OCI-LY3 (cell line): ENCODE data around the gene FRMD6.

Experiments used
- H2AFZ ChIP-seq: fragments of 200-600, 300-600 bp; shearing (Covaris generic); 2 replicates; pipeline ENCODE4 v1.6.0; 2014; ENCODE audit warnings: antibody characterized with exemption, low read depth, low read length
- H3K27ac ChIP-seq: fragments of 200-600, 300-600 bp; sonication (generic); 2 replicates; pipeline ENCODE4 v1.5.1; 2014; ENCODE audit warnings: mild to moderate bottlenecking, low read length, moderate library complexity, mixed read lengths
- H3K27me3 ChIP-seq: fragments of 200-600, 300-600 bp; sonication (generic); 2 replicates; pipeline ENCODE4 v1.6.1; 2014; ENCODE audit warnings: low read depth, low read length, mixed read lengths
- H3K36me3 ChIP-seq: fragments of 200-600, 300-600 bp; sonication (generic); replicated peaks from 2 replicates; pipeline ENCODE3; 2014; ENCODE audit warnings: low read depth, low read length, mixed read lengths
- H3K4me1 ChIP-seq: fragments of 300-600, 200-600 bp; sonication (generic); 2 replicates; pipeline ENCODE4 v1.6.1; 2014; ENCODE audit warnings: low read length, mixed read lengths
- H3K4me2 ChIP-seq: fragments of 200-600, 300-600 bp; sonication (generic); 2 replicates; pipeline ENCODE4 v1.6.1; 2014; ENCODE audit warnings: low read length, mixed read lengths
- H3K4me3 ChIP-seq: fragments of 300-600, 200-600 bp; sonication (generic); 2 replicates; pipeline ENCODE4 v1.5.1; 2014; ENCODE audit warnings: antibody characterized with exemption, mild to moderate bottlenecking, low read length, moderate library complexity
- H3K79me2 ChIP-seq: fragments of 300-600, 200-600 bp; shearing (Covaris generic); 2 replicates; pipeline ENCODE4 v1.6.1; 2014; ENCODE audit warnings: mild to moderate bottlenecking, low read length, mixed read lengths
- H3K9ac ChIP-seq: fragments of 300-600, 200-600 bp; shearing (Covaris generic); 2 replicates; pipeline ENCODE4 v1.6.0; 2014; ENCODE audit warnings: mild to moderate bottlenecking, low read length, moderate library complexity
- H3K9me3 ChIP-seq: fragments of 200-600, 300-600 bp; shearing (Covaris generic); 2 replicates; pipeline ENCODE4 v1.6.1; 2014; ENCODE audit warnings: low read length, mixed read lengths; ENCODE audit not compliant: insufficient read depth
- H4K20me1 ChIP-seq: fragments of 200-600, 300-600 bp; sonication (generic); 2 replicates; pipeline ENCODE4 v1.6.1; 2016; ENCODE audit warnings: low read length, mixed read lengths; ENCODE audit not compliant: insufficient read depth
- CTCF ChIP-seq: fragments of 200-600, 300-600 bp; sonication (generic); IDR thresholded peaks from 2 replicates; pipeline ENCODE4 v1.5.1; 2014; ENCODE audit warnings: antibody characterized with exemption, low read length, low read depth
- EZH2phosphoT487 ChIP-seq: fragments of 200-600 bp; shearing (Covaris generic); IDR thresholded peaks from 2 replicates; pipeline ENCODE4 v1.6.1; 2018; ENCODE audit warnings: antibody characterized with exemption, mixed run types, low read depth

FRMD6 gene

GRCh38 chr14:51657762-51658161 lies 6.1 kb downstream of the FRMD6 start:
- Histone ChIP-seq H3K79me2 (no peaks in the 10 kb centered on the region), H2AFZ (no peak overlapping the region), H4K20me1 (no peaks in the 10 kb centered on the region), H3K4me1 (peaks cover 8% of the 10 kb centered on the region; the same call in 1 of the 2 replicates), H3K4me3 (no peak overlapping the region), H3K36me3 (no peaks in the 10 kb centered on the region), H3K27me3 (peaks cover 18% of the 10 kb centered on the region), H3K9ac (no peak overlapping the region), H3K27ac (no peak overlapping the region), H3K4me2 (no peak overlapping the region), H3K9me3 (no peaks in the 10 kb centered on the region)
- TF ChIP-seq CTCF (no peak), EZH2phosphoT487 (no peak)

GRCh38 chr14:51658441-51659173 lies 6.9 kb downstream of the FRMD6 start:
- Histone ChIP-seq H3K27me3 (peaks cover 13% of the 10 kb centered on the region), H3K27ac (no peak overlapping the region), H3K9me3 (no peaks in the 10 kb centered on the region), H3K4me2 (no peak overlapping the region), H3K9ac (no peak overlapping the region), H4K20me1 (no peaks in the 10 kb centered on the region), H3K79me2 (no peaks in the 10 kb centered on the region), H2AFZ (no peak overlapping the region), H3K4me1 (no peaks in the 10 kb centered on the region), H3K4me3 (no peak overlapping the region), H3K36me3 (no peaks in the 10 kb centered on the region)
- TF ChIP-seq CTCF (no peak), EZH2phosphoT487 (no peak)

GRCh38 chr14:51660741-51661140 lies 9.0 kb downstream of the FRMD6 start:
- Histone ChIP-seq H3K9ac (no peak overlapping the region), H3K4me1 (no peaks in the 10 kb centered on the region), H3K9me3 (no peaks in the 10 kb centered on the region), H2AFZ (no peak overlapping the region), H4K20me1 (no peaks in the 10 kb centered on the region), H3K36me3 (no peaks in the 10 kb centered on the region), H3K27ac (no peak overlapping the region), H3K4me2 (no peak overlapping the region), H3K27me3 (no peaks in the 10 kb centered on the region), H3K79me2 (no peaks in the 10 kb centered on the region), H3K4me3 (no peak overlapping the region)
- TF ChIP-seq CTCF (no peak), EZH2phosphoT487 (no peak)

- no peak overlapping the region for H3K4me3 ChIP-seq
- H3K79me2 ChIP-seq: no peaks in the 10 kb centered on the region
- no peaks in the 10 kb centered on the region for H3K36me3 ChIP-seq
- no peak overlapping the region for H3K9ac ChIP-seq
- TF ChIP-seq CTCF (no peak), EZH2phosphoT487 (no peak)
- H3K4me2 ChIP-seq: no peak overlapping the region
- H4K20me1 ChIP-seq: no peaks in the 10 kb centered on the region
- no peaks in the 10 kb centered on the region for H3K9me3 ChIP-seq
- no peak overlapping the region for H2AFZ ChIP-seq
- no peaks in the 10 kb centered on the region for H3K27me3 ChIP-seq
- H3K4me1 ChIP-seq: no peaks in the 10 kb centered on the region
- H3K27ac ChIP-seq: no peak overlapping the region
Observed at GRCh38 chr14:51661504-51661903, 9.8 kb downstream of the FRMD6 start.
